SW 1271 (cell line): ENCODE measurements around the gene HCFC2.
"Not testable (repeated sequence)": the region's sequence is repeated elsewhere in the genome, so short reads cannot be mapped to it uniquely, and the experiment has no call there.

Source experiments
- DNase-seq, 2 experiments: peaks; one replicate each; lab custom pipeline; 2025; lab: John Stamatoyannopoulos, UW

HCFC2 gene

GRCh38 chr12:104064031-104064841 is at the start of gene HCFC2:
Gene HCFC2, plus strand, starts transcription at chr12:104064531. Its CDS starts 30 bp downstream, at chr12:104064561.
- peak; percentile 68 to 89 for DNase-seq

GRCh38 chr12:104021862-104022261 is 42.5 kb upstream of the HCFC2 start:
- DNase-seq = not testable (repeated sequence)

GRCh38 chr12:104022786-104023185 is 41.5 kb upstream of the HCFC2 start:
- DNase-seq = no peak

GRCh38 chr12:104023710-104024109 is 40.6 kb upstream of the HCFC2 start:
- no peak for DNase-seq

DNA sequence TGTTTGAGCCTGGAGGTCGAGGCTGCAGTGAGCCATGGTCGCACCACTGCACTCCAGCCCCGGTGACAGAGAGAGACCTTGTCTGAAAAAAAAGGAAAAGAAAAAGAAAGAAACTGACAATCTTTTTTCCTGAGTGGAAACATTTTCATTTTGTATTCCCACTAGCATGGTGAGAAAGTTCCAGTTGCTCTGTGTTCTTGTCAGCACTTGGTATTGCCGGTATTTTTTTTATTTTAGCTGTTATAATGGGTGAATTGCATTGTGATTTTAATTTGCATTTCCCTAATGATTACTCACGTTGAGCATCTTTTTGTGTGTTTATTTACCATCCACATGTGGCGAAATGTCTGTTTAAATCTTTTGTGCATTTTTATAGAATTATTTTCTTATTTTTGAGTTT is 40.0 kb upstream of the HCFC2 start:
- no peak for DNase-seq

- no peak for DNase-seq
Measured at GRCh38 chr12:104025771-104026170, 38.6 kb upstream of the HCFC2 start.

- DNase-seq = no peak
Measured at GRCh38 chr12:104026841-104027599, 37.3 kb upstream of the HCFC2 start.

GRCh38 chr12:104030596-104030995 is 33.7 kb upstream of the HCFC2 start:
- DNase-seq = not testable (repeated sequence)

DNA sequence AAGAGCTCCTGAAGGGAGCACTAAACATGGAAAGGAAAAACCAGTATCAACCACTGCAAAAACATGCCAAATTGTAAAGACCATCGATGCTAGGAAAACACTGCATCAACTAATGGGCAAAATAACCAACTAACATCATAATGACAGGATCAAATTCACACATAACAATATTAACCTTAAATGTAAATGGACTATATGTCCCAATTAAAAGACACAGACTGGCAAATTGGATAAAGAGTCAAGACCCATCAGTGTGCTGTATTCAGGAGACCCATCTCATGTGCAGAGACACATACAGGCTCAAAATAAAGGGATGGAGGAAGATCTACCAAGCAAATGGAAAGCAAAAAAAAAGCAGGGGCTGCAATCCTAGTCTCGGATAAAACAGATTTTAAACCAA is 28.2 kb upstream of the HCFC2 start:
- DNase-seq = not testable (repeated sequence)

DNA sequence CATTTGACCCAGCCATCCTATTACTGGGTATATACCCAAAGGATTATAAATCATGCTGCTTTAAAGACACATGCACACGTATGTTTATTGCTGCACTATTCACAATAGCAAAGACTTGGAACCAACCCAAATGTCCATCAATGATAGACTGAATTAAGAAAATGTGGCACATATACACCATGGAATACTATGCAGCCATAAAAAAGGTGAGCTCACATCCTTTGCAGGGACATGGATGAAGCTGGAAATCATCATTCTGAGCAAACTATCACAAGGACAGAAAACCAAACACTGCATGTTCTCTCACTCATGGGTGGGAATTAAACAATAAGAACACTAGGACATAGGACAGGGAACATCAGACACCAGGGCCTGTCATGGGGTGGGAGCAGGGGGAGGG is 24.6 kb upstream of the HCFC2 start:
- not testable (repeated sequence) for DNase-seq

- no peak for DNase-seq
Measured at GRCh38 chr12:104042580-104042979, 21.8 kb upstream of the HCFC2 start.

DNA sequence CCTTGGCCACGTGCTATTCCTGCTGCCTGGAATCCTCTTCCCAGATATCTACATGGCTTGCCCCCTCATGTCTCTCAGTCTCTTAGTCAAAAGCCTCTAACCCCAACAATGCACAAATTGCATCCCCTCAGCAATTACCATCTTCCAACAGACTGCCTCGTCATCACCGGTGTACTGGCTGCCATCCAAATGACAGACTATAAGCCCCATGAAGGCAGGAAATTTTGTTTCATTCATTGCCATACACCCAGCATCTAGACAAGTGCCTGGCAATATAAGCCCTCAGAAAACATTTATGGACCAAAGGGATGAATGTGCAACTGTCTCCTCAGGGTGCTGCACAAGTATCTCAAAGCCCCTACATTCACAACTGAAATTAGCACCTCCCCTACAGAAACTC is 20.2 kb upstream of the HCFC2 start:
- DNase-seq = no peak

DNA sequence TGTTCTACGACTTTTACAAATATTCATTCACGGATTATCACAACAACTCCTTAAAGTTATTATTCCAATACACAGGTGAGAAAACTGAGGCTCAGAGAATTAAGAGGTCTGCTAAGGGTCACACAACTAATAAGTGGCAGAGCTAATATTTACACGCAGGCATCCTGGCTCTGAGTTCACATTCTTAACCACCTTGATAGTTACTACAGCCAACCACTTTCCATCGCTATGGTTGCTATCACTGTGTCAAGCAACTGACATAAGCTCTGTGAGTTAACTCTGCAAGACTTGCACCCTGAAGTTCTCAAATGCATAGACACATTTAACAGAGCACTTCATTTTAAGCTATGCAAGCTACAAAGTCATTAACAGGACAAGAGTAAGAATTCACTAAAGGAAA is 18.0 kb upstream of the HCFC2 start:
- DNase-seq = no peak

DNA sequence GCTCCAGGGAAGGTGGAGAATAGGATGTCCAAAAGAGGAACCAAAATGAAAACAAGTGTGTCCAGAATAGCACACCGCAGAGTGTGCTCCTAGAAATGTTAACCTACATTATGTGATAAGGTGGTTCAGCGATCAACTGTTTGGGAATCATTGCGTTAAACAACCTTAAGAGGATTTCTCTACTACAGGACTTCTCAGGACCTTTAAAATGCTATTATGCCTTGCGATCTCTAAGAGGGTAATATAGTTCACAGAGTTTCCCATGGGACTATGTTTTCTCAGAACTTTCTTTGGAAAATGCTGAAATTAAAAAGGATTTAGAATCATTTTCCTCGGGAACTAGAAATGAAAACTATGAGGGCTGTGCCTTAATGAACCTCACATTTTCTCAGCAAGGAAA is 16.2 kb upstream of the HCFC2 start:
- DNase-seq = no peak

- no peak for DNase-seq
Measured at GRCh38 chr12:104048811-104049210, 15.5 kb upstream of the HCFC2 start.

GRCh38 chr12:104049278-104049902 is 14.9 kb upstream of the HCFC2 start:
- DNase-seq = no peak

- no peak for DNase-seq
Measured at GRCh38 chr12:104049903-104050356, 14.4 kb upstream of the HCFC2 start, which contains the start of gene GLT8D2. Gene GLT8D2, minus strand, starts transcription at chr12:104050187. Its CDS starts 30,539 bp downstream, at chr12:104019648.

- no peak for DNase-seq
Measured at GRCh38 chr12:104050436-104050835, 13.9 kb upstream of the HCFC2 start.

DNA sequence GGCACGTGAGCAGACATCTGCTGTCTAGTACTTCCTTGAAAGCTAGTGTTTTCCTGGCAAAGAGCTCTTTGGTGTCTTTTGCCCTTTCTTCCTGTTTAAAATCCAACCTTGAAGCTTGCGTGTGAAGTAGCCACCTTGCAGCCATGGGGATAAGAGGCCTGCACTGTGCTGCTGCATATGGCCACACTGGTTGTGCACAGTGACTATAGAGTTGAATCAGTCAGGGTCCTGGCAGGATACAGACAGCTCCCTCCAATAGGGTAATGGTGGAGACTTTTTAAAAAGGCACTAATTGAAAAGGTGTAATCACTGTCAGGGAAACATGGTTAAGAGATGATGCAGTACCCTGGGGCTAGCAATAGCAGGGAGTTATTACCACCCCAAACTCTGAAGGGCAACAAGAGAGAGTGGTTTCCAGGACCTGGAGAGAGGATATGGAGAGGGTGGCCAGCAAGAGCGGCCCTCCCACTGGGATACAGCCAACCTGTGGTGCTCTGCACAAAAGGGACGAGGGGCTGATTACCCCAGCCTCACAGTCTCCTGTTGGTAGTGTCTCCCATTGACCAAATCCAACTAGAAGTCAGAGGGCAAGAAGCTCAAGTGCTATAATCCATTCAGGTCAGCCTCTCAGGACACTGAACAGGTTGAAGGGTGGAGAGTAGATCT is 9.5 kb upstream of the HCFC2 start:
- DNase-seq = no peak

DNA sequence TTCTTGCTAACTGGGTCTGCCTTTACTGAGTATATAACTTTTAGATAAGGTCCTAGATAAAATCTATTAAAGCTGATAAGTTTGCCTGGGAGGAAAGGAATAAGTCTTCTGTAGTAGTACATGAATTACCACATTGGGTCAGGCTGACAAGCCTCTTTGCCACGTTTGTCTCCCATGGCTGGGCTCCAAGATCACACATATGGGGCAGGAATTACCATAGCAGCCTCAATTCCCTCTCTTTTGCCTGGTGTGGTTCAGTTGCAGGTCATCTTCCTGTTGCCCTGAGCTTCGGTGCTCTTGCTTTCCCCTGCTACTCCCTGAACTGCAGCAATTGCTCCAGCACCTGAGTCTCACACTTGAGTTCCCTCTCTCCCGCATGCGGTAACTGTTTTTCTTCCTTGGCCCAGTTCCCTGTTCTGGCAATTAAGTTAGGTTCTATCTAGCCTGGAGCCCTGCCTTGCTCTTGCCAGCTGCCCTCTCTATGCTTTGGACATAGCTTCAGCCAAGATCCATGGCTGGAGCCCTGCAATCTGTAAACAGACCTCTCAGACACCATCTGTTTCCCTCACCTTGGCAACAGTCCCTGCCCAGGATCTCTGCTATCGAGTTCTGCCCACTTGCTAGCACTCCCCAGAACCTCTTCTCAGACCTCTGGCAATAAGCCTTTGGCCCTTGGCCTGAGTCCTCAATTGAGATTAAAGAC is 8.5 kb upstream of the HCFC2 start:
- no peak for DNase-seq

GRCh38 chr12:104056419-104056972 is 7.8 kb upstream of the HCFC2 start:
- no peak for DNase-seq
